ENCODE measurements around the gene HCST. TPM values are rescaled to one million over a fixed set of nuclear protein-coding genes. Genes with fewer than 3 reads are reported as not detected.

The HCST gene
- total RNA-seq, 1 donor from 2014 or later, result 9.1 TPM

- Histone ChIP-seq H3K36me3 (no peaks in the 10 kb centered on the region), H3K9me3 (no peaks in the 10 kb centered on the region), H3K27me3 (no peaks in the 10 kb centered on the region), H3K4me1 (peaks cover 27% of the 10 kb centered on the region), H3K27ac (no peak overlapping the region), H3K4me3 (no peak overlapping the region)
- TF ChIP-seq POLR2A (IDR thresholded peaks at IDR 0.05) (no peak), POLR2AphosphoS5 (IDR thresholded peaks at IDR 0.05; ENCODE audit: insufficient read depth in 1 of 2, low read depth in 1 of 2) (no peak)
- TF ChIP-seq, protein P1, sequence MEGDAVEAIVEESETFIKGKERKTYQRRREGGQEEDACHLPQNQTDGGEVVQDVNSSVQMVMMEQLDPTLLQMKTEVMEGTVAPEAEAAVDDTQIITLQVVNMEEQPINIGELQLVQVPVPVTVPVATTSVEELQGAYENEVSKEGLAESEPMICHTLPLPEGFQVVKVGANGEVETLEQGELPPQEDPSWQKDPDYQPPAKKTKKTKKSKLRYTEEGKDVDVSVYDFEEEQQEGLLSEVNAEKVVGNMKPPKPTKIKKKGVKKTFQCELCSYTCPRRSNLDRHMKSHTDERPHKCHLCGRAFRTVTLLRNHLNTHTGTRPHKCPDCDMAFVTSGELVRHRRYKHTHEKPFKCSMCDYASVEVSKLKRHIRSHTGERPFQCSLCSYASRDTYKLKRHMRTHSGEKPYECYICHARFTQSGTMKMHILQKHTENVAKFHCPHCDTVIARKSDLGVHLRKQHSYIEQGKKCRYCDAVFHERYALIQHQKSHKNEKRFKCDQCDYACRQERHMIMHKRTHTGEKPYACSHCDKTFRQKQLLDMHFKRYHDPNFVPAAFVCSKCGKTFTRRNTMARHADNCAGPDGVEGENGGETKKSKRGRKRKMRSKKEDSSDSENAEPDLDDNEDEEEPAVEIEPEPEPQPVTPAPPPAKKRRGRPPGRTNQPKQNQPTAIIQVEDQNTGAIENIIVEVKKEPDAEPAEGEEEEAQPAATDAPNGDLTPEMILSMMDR (IDR thresholded peaks at IDR 0.05), result no peak
- intact Hi-C loops (cut with DNase I), result no loop called here
- no peak for DNase-seq (ENCODE audit: extremely low spot score in 2 of 2)
These were observed 2.2 kb downstream of the HCST start for GRCh38 chr19:35904311-35905068.

DNA sequence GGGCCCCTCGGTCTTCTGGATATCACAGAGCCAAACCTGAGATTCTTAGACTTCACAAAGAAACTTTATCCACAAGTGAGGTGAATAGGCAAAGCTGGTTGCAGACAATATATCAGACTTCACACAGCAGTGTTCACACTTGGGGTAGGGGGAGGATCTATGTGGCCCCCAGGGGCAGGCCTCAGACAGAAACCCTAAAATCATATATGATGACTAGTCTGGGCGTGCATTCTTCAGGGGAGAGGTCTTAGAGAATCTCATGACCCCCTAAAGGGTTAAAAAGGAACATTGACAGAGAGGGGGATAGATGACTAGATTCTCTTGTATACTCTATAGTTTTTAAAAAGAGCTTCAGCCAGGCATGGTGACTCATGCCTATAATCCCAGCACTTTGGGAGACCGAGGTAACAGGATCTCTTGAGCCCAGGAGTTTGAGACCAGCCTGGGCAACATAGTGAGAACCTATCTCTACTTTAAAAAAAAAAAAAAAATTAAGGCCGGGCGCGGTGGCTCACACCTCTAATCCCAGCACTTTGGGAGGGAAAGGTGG, 2.9 kb downstream of the HCST start:
- Histone ChIP-seq H3K4me1 (peaks cover 24% of the 10 kb centered on the region), H3K27ac (no peak overlapping the region)

GRCh38 chr19:35907377-35907745, 5.0 kb downstream of the HCST start:
- Histone ChIP-seq H3K36me3 (no peaks in the 10 kb centered on the region), H3K27ac (peak overlapping the region; percentile 20), H3K9me3 (no peaks in the 10 kb centered on the region), H3K4me1 (peaks cover 9% of the 10 kb centered on the region), H3K4me3 (peak overlapping the region in 1 of 2 donors; percentile 16), H3K27me3 (no peaks in the 10 kb centered on the region)
- DNase-seq (ENCODE audit: extremely low spot score in 2 of 2), result no peak
- intact Hi-C loops (cut with DNase I), result no loop called here
- TF ChIP-seq, protein P1 (IDR thresholded peaks at IDR 0.05), result no peak
- TF ChIP-seq POLR2AphosphoS5 (IDR thresholded peaks at IDR 0.05; ENCODE audit: insufficient read depth in 1 of 2, low read depth in 1 of 2) (no peak), POLR2A (IDR thresholded peaks at IDR 0.05) (no peak)

More for the DNA sequence above, 2.9 kb downstream of the HCST start:
- intact Hi-C loops (cut with DNase I), result no loop called here
- Histone ChIP-seq H3K4me3 (no peak overlapping the region), H3K9me3 (no peaks in the 10 kb centered on the region), H3K27me3 (no peaks in the 10 kb centered on the region), H3K36me3 (no peaks in the 10 kb centered on the region)
- TF ChIP-seq POLR2AphosphoS5 (IDR thresholded peaks at IDR 0.05; ENCODE audit: insufficient read depth in 1 of 2, low read depth in 1 of 2), result no peak
- TF ChIP-seq, protein P1 (IDR thresholded peaks at IDR 0.05), result no peak
- TF ChIP-seq POLR2A (IDR thresholded peaks at IDR 0.05), result no peak
- DNase-seq (ENCODE audit: extremely low spot score in 2 of 2), result no peak

DNA sequence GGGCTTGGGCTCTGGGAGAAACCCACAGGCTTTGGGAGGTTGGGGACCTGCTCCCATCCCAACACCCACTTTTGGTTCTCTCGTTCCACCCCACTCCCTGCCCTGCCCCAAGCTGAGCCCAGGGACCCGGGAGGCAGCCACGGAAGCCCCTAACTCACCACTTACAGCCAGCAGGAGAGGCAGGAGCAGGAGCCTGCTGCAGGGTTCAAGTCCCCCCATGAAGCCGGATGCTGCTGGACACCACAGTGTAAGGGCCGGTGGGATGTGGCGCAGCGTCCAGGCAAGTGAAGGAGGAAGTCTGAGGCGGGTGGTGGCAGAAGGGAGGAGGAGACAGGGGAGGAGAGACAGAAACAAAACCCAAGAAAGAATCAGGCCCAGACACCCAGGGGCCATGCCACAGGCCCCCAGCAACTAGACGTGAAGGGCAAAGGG, 5.7 kb downstream of the HCST start, which contains the start of gene TYROBP:
TSS of gene TYROBP (minus strand) at position 286 of the 432 bp plus-strand sequence. CDS start at position 219, 67 bp downstream.
- Histone ChIP-seq H3K27me3 (no peaks in the 10 kb centered on the region), H3K4me3 (peak within 1 kb of the TSS in 1 of 2 donors; percentile 16), H3K36me3 (no peaks in the 10 kb centered on the region), H3K9me3 (no peaks in the 10 kb centered on the region), H3K27ac (peak within 1 kb of the TSS; percentile 20), H3K4me1 (peaks cover 9% of the 10 kb centered on the region)
- intact Hi-C loops (cut with DNase I), result no loop called here
- DNase-seq (ENCODE audit: extremely low spot score in 2 of 2), result no peak
- TF ChIP-seq POLR2AphosphoS5 (IDR thresholded peaks at IDR 0.05; ENCODE audit: insufficient read depth in 1 of 2, low read depth in 1 of 2) (no peak), POLR2A (IDR thresholded peaks at IDR 0.05) (no peak)
- TF ChIP-seq, protein P1 (IDR thresholded peaks at IDR 0.05), result no peak
